ENCODE data around the gene TBX1.

TBX1 gene

GRCh38 chr22:19798003-19798665 lies 37.6 kb downstream of the TBX1 start:
- no peak for DNase-seq (ENCODE audit: low read depth in 2 of 3, low spot score in 2 of 3)

- DNase-seq (ENCODE audit: low read depth in 2 of 3, low spot score in 2 of 3): no peak
These were observed 38.3 kb downstream of the TBX1 start for GRCh38 chr22:19798891-19799293.

- DNase-seq (ENCODE audit: low read depth in 2 of 3, low spot score in 2 of 3): no peak
These were observed 39.0 kb downstream of the TBX1 start for GRCh38 chr22:19799322-19800190.

DNA sequence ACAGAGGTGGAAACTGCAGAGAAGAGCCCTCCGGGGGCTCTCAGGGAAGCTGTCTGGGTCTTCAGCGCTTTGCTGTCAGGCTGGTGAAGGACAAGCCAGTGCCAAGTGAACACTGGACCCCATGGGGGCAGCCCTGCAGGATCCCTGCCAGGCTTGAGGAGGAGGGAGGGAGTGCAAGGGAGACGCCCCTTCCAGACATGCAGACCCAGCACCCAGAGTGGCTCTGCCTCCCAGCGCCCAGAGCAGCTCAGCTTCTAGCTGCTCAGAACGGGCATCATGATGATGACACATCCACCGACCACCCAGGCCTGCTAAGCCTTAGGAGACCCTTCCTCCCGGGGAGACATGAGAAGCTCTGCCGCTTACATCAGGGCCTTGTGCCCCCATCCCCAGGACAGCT lies 39.7 kb downstream of the TBX1 start:
- no peak for DNase-seq (ENCODE audit: low read depth in 2 of 3, low spot score in 2 of 3)

GRCh38 chr22:19800761-19801244 lies 40.2 kb downstream of the TBX1 start:
- DNase-seq (ENCODE audit: low read depth in 2 of 3, low spot score in 2 of 3): no peak

- no peak for DNase-seq (ENCODE audit: low read depth in 2 of 3, low spot score in 2 of 3)
These were observed 40.9 kb downstream of the TBX1 start for GRCh38 chr22:19801340-19802000.

DNA sequence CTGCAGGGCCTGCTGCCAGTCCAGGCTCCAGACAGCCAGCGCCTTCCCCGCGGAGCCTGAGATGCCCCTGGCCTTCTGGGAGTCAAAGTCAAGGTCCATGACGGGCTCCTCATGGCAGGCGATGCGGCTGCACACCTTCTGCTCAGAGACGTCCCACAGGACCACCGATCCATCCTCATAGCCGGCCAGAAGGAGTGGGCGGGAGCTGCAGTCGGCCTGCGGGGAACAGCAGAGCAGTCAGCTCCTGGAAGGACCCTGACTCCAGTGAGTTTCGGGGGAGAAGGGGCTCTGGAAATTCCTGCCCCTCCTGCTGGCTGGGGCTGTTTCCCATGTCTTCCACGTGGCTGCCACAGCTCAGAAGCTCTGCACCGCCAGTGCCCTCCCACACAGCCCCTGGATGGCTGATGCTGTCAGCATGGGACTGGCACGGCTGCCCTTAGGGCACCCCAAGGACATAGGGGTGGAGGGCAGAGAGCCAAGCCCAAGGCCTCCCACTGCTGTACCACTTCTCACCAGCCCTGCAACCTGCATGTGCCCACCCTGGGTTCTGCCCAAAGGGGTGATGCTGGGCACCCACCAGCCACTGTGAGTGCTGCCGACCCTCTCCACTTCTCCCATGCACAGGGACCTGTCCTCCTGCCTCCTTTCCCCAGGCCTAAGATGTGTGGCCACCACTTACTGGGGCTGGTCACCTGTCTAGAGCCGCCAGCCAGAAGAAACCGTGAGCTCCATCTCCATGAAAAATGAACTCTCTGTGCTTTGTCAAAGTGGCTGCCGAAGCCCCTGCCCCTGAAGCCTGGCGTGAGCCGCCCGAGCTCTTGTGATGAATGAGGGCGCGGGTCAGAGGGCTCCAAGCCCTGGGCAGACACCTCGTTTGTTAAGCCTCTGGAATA lies 41.7 kb downstream of the TBX1 start:
- no peak for DNase-seq (ENCODE audit: low read depth in 2 of 3, low spot score in 2 of 3)

GRCh38 chr22:19802894-19803735 lies 42.5 kb downstream of the TBX1 start:
- no peak for DNase-seq (ENCODE audit: low read depth in 2 of 3, low spot score in 2 of 3)

DNA sequence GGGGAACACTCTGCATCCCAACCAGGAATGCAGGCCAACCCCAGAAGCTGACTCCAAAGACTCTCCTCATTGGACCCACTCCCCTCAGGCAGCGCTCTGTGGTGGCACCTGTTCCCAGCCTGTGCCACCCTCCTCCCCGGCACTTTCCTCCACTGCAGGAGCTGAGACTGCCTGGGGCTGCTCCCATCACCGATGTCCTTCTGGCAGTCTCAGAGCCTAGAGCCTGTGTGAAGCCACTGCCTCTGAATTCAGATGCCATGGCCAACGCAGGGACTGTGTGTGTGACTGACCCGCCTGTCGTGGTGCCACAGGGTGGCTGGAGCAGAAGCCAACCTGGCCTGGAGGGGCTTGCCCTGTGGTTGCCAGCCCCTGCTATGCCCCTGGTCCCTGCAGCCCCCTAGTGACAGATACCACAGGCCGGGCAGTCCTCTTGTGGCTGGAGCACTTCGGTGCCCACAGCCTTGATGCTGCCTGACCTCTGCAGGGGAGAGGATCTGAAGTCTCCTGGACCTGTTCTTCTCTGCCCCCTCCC lies 43.2 kb downstream of the TBX1 start:
- no peak for DNase-seq (ENCODE audit: low read depth in 2 of 3, low spot score in 2 of 3)

DNA sequence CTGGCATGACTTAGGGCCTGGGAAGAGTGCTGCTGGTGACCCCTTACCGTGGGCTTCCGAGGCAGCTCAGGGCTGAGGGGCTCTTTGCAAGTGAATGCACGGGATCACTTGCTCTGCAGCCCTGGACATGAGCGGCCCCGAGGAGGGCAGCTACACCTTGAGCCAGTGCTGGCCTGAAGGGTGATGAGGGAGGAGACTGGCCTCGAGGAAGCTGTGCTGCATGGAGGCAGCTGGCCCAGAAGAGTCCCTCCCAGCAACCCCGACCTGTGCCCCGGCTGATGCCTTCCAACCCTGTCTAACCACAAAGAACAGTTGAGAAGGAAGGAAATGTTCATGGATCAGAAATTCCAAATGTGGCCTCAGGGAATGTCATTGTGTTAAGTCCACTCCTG lies 45.2 kb downstream of the TBX1 start:
- DNase-seq (ENCODE audit: low read depth in 2 of 3, low spot score in 2 of 3): no peak

GRCh38 chr22:19806213-19807160 lies 45.9 kb downstream of the TBX1 start:
- no peak for DNase-seq (ENCODE audit: low read depth in 2 of 3, low spot score in 2 of 3)

DNA sequence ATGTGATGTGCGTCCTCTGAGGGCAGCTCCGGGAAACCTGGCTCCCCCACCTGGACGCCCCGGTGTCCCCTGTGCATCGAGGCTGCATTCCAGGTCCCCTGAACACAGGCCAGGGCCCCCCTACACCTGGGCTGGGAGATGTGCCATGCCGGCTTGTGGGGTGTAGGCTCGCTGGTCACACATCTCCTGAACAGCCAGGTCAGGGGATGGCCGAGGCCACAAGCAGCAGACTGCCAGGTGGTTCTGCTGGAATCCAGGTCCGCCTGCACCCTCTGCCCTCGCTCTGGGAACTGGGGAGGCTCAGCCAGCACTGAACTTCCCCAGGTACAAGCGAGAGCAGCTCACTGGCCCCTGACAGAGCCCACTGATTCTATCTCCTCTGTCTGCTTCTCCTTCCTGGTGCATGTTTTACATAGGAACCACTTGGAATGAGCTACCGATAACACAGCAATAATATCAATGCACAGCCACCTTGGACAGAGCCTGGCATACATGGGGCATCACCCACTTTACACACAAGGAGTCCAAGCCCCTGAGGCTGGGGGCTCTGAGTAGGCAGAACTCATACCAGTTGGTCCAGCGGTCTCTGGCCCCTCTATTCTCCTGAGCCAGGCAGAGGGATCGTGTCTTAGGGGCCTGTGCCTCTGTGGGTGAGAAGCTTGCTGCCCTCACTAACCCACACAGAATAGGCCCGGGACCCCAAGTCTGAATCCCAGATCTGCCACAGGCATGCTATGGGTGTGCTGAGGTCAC lies 46.8 kb downstream of the TBX1 start:
- DNase-seq (ENCODE audit: low read depth in 2 of 3, low spot score in 2 of 3): no peak

DNA sequence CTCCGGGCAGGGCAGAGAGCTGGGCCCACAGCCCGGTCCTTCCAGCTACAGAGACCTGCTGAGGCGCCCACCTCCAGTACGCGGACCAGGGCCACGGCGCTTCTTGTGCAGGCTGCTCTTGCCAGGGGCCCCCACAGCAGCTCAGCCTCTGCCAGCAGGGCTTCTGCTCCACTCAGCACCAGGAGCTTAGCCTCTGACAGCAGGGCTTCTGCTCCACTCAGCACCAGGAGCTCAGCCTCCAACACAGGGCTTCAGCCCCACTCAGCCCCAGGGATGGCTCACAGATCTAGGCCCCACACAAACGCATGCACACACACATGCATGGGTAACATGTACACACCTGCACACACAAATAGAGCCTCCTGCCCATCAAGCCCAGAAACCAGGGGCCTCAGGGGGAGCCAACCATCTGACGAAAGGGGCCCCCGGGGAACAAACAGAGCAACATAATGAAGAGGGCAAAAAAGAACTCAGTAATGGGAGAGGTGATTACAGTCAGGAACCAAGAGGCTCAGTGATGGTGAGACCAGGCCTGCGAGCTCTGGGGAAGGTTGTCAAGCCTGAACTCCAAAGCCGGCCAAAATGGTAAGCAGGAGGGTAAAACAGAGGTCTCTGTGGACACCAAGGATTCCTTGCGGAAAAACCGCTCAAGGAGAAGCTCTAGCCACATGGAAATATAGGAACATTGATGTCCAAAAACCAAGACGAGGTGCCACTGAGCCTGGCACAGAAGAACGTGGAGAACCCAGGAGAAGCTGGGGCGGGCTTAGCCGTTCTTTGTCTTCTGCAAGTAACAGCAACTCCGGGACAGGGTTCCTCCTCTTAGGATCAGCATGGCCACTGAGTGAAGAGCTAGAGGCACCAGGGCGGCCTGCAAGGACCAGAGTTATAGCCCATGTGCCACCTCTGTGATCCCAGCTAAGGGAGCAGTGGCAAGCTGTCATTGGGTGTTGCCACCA lies 47.6 kb downstream of the TBX1 start:
- DNase-seq (ENCODE audit: low read depth in 2 of 3, low spot score in 2 of 3): no peak

DNA sequence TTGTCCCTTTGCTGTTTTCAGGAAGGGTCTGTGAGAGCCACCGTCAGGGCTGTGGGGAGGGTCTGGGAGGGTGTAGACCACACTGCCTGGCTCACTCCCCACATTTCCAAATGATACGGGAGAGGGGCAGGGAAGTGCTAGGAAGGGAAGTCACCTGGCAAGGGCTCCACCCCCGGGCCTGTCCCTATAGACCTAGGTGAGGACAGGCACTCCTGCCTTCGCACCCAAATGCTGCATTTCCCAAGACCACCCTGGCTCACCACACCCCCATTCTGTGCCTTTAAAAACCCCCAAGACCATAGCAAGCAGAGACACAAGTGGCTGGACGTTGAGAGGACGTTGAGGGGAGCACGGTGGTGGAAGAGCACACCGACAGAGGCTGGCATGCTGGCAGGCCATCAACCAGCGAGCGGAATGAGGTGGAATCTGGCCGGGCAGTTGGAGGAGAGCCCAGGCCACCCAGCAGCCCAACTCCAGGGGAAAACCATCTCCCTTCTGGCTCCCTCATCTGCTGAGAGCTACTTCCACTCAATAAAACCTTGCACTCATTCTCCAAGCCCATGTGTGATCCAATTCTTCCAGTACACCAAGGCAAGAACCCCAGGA lies 48.4 kb downstream of the TBX1 start:
- no peak for DNase-seq (ENCODE audit: low read depth in 2 of 3, low spot score in 2 of 3)

DNA sequence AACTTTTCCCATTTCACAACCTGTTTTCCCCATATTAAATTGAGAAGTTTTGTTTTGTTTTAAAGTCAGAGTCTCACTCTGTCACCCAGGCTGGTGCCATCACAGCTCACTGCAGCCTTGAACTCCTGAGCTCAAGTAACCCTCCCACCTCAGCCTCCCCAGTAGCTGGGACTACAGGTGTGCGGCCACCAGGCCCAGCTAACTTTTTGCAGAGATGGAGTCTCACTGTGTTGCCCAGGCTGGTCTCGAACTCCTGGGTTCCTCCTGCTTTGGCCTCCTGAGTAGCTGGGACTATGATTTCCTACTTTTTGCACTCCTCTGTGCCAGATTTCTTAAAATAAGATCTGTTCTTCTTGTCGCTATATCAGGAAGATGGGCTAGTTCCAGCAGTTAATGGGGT lies 49.2 kb downstream of the TBX1 start:
- no peak for DNase-seq (ENCODE audit: low read depth in 2 of 3, low spot score in 2 of 3)
